Central memory CD4-positive, alpha-beta T cell (primary cell): ENCODE measurements around the gene ACBD6.

Experiments used
- DNase-seq: peaks from one replicate; pipeline ENCODE4 v3.0.0; 2022

The ACBD6 gene

GRCh38 chr1:180268556-180269075 lies 233.8 kb downstream of the ACBD6 start:
- DNase-seq: no peak

- DNase-seq: no peak
These were observed 234.4 kb downstream of the ACBD6 start for GRCh38 chr1:180267761-180268555.

- DNase-seq: no peak
These were observed 235.2 kb downstream of the ACBD6 start for GRCh38 chr1:180267211-180267561.

GRCh38 chr1:180266275-180267210 lies 235.8 kb downstream of the ACBD6 start:
- DNase-seq: no peak

- DNase-seq: no peak
These were observed 236.5 kb downstream of the ACBD6 start for GRCh38 chr1:180265871-180266270.

GRCh38 chr1:180265201-180265600 lies 237.2 kb downstream of the ACBD6 start:
- no peak for DNase-seq

GRCh38 chr1:180264595-180264994 lies 237.8 kb downstream of the ACBD6 start:
- DNase-seq: no peak

GRCh38 chr1:180262628-180263488 lies 239.5 kb downstream of the ACBD6 start:
- DNase-seq: no peak

GRCh38 chr1:180261524-180262155 lies 240.7 kb downstream of the ACBD6 start:
- no peak for DNase-seq

- no peak for DNase-seq
These were observed 241.3 kb downstream of the ACBD6 start for GRCh38 chr1:180261030-180261429.

- DNase-seq: no peak
These were observed 241.8 kb downstream of the ACBD6 start for GRCh38 chr1:180260541-180260940.

GRCh38 chr1:180259431-180260338 lies 242.7 kb downstream of the ACBD6 start:
- DNase-seq: no peak

- DNase-seq: no peak
These were observed 243.4 kb downstream of the ACBD6 start for GRCh38 chr1:180258935-180259334.

GRCh38 chr1:180258290-180258689 lies 244.1 kb downstream of the ACBD6 start:
- no peak for DNase-seq

GRCh38 chr1:180257486-180257885 lies 244.9 kb downstream of the ACBD6 start:
- no peak for DNase-seq

- DNase-seq: no peak
These were observed 245.4 kb downstream of the ACBD6 start for GRCh38 chr1:180257028-180257386.

- no peak for DNase-seq
These were observed 245.9 kb downstream of the ACBD6 start for GRCh38 chr1:180256341-180257027.

- DNase-seq: no peak
These were observed 246.6 kb downstream of the ACBD6 start for GRCh38 chr1:180255536-180256340.

GRCh38 chr1:180254854-180255253 lies 247.5 kb downstream of the ACBD6 start:
- DNase-seq: no peak

- DNase-seq: no peak
These were observed 247.9 kb downstream of the ACBD6 start for GRCh38 chr1:180254496-180254819.
